Brain microvascular endothelial cell (primary cell): ENCODE results near the gene SH3YL1.

Experiments used
- DNase-seq: peaks from one replicate; pipeline ENCODE4 v3.0.0-alpha.2; 2020
- H3K27ac ChIP-seq: fragments of 250-450 bp; sonication (Bioruptor Pico); 2 replicates; pipeline ENCODE4 v1.5.1; 2020; ENCODE audit warnings: mild to moderate bottlenecking, moderate library complexity
- H3K27me3 ChIP-seq: fragments of 250-450 bp; sonication (Bioruptor Pico); replicated peaks from 2 replicates; pipeline ENCODE4 v1.5.1; 2020; ENCODE audit warnings: mild to moderate bottlenecking
- H3K36me3 ChIP-seq: fragments of 250-450 bp; sonication (Bioruptor Pico); replicated peaks from 2 replicates; pipeline ENCODE4 v1.5.1; 2020; ENCODE audit warnings: mild to moderate bottlenecking
- H3K4me3 ChIP-seq: 2 replicates; pipeline ENCODE4 v1.5.1; 2011; ENCODE audit warnings: low read depth, mild to moderate bottlenecking, control low read depth, low read length, moderate library complexity
- in situ Hi-C: cut with HindIII; loops from 2 replicates; pipeline ENCODE4 v1.10.0; 2017; ENCODE audit warnings: low sequenced_read_pairs, low pct_ligation_motif_present
- TF ChIP-seq, protein P1 (sequence below): IDR thresholded peaks from 2 replicates; pipeline ENCODE4 v1.5.1; 2011; ENCODE audit warnings: low read depth, mild to moderate bottlenecking, moderate library complexity, low read length, control low read depth, inconsistent platforms; ENCODE audit errors: missing control alignments

SH3YL1 gene

DNA sequence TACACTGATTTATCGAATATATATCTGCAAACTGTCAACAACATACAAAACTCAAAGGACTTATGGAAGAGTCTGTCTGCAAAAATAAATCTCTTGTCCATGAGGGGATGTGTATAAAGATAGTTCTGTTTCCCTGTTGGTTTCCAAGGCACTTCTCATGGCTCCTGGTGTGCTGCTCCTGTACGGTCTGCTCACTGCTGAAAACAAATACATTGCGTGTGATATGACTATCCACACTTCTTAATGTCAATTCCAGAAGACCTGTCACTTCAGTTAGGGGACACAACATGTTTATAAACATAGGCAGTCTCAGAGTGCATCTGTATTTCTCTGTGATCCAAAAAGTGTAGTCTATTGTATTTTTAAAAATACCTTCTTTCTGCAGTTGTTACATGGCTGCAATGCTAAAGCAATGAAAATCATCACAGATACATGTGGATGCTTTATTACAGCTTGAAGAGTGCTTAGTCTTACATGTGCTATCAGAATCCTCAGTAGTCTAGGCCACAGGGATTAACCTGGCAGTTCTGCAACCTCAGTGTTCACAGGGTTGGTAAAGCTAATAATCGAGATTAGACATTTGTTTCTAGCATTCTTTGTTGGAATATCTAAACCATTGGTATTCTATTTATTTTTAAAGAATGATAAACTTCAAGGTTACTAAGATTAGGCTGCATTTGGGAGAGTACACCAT is 16.3 kb upstream of the SH3YL1 start:
- Histone ChIP-seq H3K36me3 (peaks cover 40% of the 10 kb centered on the region), H3K27me3 (no peaks in the 10 kb centered on the region), H3K4me3 (no peak overlapping the region), H3K27ac (no peak overlapping the region)
- in situ Hi-C loops = no loop called here
- no peak for DNase-seq
- TF ChIP-seq, protein P1, sequence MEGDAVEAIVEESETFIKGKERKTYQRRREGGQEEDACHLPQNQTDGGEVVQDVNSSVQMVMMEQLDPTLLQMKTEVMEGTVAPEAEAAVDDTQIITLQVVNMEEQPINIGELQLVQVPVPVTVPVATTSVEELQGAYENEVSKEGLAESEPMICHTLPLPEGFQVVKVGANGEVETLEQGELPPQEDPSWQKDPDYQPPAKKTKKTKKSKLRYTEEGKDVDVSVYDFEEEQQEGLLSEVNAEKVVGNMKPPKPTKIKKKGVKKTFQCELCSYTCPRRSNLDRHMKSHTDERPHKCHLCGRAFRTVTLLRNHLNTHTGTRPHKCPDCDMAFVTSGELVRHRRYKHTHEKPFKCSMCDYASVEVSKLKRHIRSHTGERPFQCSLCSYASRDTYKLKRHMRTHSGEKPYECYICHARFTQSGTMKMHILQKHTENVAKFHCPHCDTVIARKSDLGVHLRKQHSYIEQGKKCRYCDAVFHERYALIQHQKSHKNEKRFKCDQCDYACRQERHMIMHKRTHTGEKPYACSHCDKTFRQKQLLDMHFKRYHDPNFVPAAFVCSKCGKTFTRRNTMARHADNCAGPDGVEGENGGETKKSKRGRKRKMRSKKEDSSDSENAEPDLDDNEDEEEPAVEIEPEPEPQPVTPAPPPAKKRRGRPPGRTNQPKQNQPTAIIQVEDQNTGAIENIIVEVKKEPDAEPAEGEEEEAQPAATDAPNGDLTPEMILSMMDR = no peak

- Histone ChIP-seq H3K4me3 (no peak overlapping the region), H3K27ac (no peak overlapping the region), H3K36me3 (peaks cover 40% of the 10 kb centered on the region), H3K27me3 (no peaks in the 10 kb centered on the region)
- TF ChIP-seq, protein P1 = no peak
- in situ Hi-C loops = no loop called here
- DNase-seq = no peak
Observed at GRCh38 chr2:279366-279765, 15.5 kb upstream of the SH3YL1 start.

- Histone ChIP-seq H3K36me3 (peaks cover 40% of the 10 kb centered on the region), H3K27ac (no peak overlapping the region), H3K4me3 (no peak overlapping the region), H3K27me3 (no peaks in the 10 kb centered on the region)
- in situ Hi-C loops = no loop called here
- TF ChIP-seq, protein P1 = no peak
- no peak for DNase-seq
Observed at GRCh38 chr2:278927-279320, 15.1 kb upstream of the SH3YL1 start.

DNA sequence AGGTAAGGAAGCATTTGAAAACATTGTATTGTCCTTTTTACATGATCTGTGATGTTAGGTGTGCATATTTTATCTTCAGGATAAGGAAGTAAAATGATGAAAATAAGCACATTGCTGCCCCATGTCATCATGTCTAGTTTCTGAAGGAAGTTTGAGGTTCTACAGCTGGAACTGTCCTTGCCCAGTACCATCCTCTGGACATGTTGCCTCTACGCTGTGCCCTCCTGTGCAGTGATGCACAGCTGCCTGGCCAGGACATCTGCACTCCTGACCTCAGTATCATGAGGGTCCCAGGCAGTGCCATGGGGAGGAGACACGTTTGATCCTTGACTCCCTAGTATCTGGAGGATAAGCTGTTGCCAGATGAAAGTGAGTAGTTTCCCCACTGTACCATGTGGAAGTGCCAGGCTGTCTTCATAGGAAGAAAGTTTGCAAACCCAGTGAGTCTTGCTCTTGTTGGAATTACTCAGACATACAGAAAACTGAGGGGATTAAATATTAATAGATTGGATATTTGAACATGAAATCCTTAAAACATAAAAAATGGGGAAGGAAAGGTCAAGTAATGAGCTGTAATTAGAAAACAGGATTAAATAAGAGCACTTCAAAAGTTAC is 14.6 kb upstream of the SH3YL1 start:
- no peak for DNase-seq
- Histone ChIP-seq H3K36me3 (peaks cover 40% of the 10 kb centered on the region), H3K4me3 (no peak overlapping the region), H3K27me3 (no peaks in the 10 kb centered on the region), H3K27ac (no peak overlapping the region)
- in situ Hi-C loops = no loop called here
- TF ChIP-seq, protein P1 = no peak

- no peak for DNase-seq
- no peak overlapping the region for H3K27ac ChIP-seq
- in situ Hi-C loops = no loop called here
- no peaks in the 10 kb centered on the region for H3K27me3 ChIP-seq
- TF ChIP-seq, protein P1 = no peak
- H3K4me3 ChIP-seq = no peak overlapping the region
- H3K36me3 ChIP-seq = peaks cover 26% of the 10 kb centered on the region
Observed at GRCh38 chr2:275466-275865, 11.6 kb upstream of the SH3YL1 start.

GRCh38 chr2:274503-274902 is 10.7 kb upstream of the SH3YL1 start:
- in situ Hi-C loops = no loop called here
- Histone ChIP-seq H3K36me3 (peaks cover 20% of the 10 kb centered on the region), H3K27ac (no peak overlapping the region)

More at GRCh38 chr2:274503-274902, 10.7 kb upstream of the SH3YL1 start:
- no peak for DNase-seq
- TF ChIP-seq, protein P1 = no peak
- no peak overlapping the region for H3K4me3 ChIP-seq
- no peaks in the 10 kb centered on the region for H3K27me3 ChIP-seq
